Measurements from ENCODE around the gene C5orf15.
"Not testable (repeated sequence)": the region's sequence is repeated elsewhere in the genome, so short reads cannot be mapped to it uniquely, and the experiment has no call there.

Gene C5orf15

DNA sequence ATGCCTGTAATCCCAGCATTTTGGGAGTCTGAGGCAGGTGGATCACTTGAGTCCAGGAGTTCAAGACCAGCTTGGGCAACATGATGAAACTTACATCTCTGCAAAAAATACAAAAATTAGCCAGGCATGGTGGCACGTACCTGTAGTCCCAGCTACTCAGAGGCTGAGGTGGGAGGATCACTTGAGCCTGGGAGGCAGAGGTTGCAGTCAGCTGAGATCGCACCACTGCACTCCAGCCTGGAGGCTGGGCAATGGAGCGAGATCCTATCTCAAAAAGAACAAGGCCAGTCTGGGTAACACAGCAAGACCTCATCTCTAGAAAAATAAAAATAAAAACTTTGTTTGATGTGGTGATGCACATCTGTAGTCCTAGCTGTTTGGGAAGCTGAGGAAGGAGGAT lies 30.8 kb downstream of the C5orf15 start:
- DNase-seq (ENCODE audit: low spot score) = not testable (repeated sequence)

DNA sequence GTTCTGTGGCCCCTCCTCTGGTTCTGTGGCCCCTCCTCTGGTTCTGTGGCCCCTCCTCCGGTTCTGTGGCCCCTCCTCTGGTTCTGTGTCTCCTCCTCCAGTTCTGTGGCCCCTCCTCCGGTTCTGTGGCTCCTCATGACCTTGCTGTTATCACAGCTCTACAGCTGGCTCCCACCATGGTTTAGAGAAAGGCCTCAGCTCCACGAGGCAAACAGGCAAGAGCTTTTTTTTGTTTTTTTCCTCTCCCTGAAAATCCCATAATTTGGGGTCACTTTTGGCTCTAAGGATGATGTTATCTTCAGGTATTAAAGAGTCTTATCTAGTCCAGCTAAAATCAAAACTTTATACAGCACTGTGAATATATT lies 31.8 kb downstream of the C5orf15 start:
- DNase-seq (ENCODE audit: low spot score) = no peak

DNA sequence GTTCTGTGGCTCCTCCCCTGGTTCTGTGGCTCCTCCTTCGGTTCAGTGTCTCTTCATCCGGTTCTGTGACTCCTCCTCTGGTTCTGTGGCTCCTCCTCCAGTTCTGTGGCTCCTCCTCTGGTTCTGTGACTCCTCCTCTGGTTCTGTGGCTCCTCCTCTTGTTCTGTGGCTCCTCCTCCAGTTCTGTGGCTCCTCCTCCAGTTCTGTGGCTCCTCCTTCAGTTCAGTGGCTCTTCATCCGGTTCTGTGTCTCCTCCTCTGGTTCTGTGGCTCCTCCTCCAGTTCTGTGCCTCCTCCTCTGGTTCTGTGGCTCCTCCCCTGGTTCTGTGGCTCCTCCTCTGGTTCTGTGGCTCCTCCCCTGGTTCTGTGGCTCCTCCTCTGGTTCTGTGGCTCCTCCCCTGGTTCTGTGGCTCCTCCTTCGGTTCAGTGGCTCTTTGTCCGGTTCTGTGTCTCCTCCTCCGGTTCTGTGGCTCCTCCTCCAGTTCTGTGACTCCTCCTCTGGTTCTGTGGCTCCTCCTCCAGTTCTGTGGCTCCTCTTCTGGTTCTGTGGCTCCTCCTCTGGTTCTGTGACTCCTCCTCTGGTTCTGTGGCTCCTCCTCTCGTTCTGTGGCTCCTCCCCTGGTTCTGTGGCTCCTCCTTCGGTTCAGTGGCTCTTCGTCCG lies 32.3 kb downstream of the C5orf15 start:
- DNase-seq (ENCODE audit: low spot score) = not testable (repeated sequence)

- DNase-seq (ENCODE audit: low spot score) = no peak
Observed at GRCh38 chr5:133935667-133935940, 32.8 kb downstream of the C5orf15 start.

GRCh38 chr5:133934822-133935666 lies 33.4 kb downstream of the C5orf15 start:
- no peak for DNase-seq (ENCODE audit: low spot score)

- no peak for DNase-seq (ENCODE audit: low spot score)
Observed at GRCh38 chr5:133934311-133934710, 34.1 kb downstream of the C5orf15 start.

DNA sequence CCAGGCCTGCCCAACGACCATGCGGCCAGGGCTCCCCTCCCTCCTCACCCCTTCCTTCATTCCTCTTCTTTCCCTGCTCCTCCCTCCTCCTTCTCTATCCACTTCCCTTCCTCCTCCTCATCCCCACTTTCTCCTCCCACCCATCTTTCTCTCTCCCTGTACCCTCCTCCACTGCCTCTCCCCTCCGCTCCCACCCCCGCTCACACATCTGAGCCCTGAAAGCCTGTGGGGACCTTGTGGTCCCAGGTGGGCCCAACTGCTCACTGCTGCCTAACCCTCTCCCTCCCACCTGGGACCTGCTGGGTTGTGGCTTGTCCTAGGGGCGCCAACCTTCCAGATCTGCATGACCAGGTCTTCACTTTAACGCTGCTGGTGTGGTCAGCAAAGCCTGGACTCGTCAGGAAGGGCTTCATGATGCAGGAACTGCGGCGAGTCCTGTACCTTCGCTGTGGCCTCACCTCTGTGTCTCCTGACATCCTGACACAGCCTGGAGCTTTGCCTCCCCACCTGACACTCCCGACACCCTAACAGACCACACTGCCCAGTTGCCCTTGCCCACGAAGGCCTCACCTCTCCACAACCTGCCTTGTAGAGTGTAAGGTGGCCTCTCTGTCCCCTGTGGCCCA lies 34.6 kb downstream of the C5orf15 start:
- DNase-seq (ENCODE audit: low spot score) = no peak

- no peak for DNase-seq (ENCODE audit: low spot score)
Observed at GRCh38 chr5:133933169-133933509, 35.3 kb downstream of the C5orf15 start.

- peak; percentile 51 for DNase-seq (ENCODE audit: low spot score)
Observed at GRCh38 chr5:133932441-133933168, 35.8 kb downstream of the C5orf15 start.

GRCh38 chr5:133931546-133931945 lies 36.9 kb downstream of the C5orf15 start:
- DNase-seq (ENCODE audit: low spot score) = no peak

DNA sequence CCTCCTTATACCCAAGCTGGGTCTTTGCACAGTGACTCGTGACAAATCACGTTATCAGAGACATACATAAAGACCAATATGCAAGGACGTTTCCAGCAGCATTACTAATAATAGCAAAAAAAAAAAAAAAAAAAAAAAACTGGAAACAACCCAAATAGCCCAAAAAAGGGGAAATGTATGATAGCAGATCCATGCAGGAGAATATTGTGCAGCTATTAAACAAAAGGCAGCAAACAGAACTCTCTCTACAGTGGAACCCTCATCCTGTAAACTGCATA lies 37.7 kb downstream of the C5orf15 start:
- no peak for DNase-seq (ENCODE audit: low spot score)

DNA sequence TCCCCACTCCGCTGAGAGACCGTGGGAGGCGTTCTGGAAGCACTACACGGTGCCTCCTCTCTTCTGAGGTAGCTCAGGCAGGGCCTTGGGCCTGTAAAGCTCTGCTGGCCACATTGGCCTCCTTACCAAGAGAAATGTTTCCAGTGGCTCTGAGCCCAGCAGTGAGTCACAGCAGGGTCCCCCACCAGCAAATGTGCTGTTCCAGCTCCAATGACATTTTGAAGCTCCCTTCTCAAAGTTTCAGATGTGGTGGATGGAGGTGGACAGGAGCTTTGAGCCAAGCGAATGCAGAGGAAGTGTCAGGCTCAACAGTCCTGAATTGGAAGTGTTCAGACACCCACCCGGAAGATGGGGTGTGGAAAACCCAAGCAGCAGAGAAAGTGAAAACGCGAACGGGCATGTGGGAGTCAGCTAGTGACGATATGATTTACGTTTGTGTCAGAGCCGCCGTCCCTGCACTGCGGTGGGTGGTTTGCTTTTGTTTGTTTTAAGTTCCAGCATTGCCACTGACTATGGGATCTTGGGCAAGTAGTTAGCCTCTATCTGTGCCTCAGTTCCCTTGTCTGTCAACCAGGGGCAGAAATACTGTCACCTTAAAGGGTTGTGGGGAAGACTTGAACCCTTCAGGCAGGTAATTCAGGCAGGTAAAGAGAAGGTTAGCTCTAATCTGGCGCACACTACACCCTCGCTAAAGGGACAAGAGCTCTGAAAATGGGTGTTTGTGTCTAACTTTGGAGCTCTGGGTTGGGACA lies 38.2 kb downstream of the C5orf15 start:
- peak; percentile 32 for DNase-seq (ENCODE audit: low spot score)

GRCh38 chr5:133928587-133929393 lies 39.6 kb downstream of the C5orf15 start:
- no peak for DNase-seq (ENCODE audit: low spot score)

DNA sequence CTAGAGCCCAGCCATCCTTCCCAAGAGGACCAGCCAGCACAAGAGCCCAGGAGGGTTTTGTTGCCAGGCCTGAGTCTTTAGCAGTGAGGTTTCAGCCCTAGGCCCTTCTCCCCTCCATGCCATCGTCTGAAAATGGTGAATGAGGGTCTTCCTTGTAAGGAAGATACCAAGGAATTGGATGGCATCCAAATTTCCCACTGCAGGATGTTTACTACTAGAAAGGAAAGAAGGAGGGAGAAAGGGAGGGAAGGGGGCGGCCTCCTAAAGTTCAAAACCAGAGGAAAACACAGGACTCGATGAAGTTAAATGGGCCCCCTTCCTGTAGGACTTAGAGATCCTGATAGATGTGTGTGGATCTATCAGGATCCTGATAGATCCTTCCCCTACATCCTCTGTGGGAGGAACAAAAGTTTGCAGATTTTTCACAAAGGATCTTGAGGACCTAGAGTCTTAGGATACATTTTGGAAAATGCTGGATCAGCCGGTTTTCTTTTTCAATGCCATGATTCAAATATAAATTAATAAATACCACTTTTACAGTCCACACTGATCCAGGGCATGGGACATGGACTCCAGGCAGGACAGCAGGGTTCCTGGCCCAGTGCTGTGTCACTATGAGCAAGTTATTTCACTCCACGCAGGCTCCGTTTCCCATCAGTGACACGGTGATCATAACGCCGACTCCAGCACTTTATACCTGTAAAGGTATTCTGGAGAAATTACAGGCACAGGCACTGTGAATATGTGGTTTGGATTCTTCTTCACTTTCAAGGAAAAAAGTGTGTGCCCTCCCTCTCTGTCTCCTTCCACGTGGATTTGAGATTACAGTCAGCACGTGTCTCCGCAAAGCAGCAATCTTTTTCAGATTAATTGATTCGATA lies 40.9 kb downstream of the C5orf15 start:
- DNase-seq (ENCODE audit: low spot score) = no peak

DNA sequence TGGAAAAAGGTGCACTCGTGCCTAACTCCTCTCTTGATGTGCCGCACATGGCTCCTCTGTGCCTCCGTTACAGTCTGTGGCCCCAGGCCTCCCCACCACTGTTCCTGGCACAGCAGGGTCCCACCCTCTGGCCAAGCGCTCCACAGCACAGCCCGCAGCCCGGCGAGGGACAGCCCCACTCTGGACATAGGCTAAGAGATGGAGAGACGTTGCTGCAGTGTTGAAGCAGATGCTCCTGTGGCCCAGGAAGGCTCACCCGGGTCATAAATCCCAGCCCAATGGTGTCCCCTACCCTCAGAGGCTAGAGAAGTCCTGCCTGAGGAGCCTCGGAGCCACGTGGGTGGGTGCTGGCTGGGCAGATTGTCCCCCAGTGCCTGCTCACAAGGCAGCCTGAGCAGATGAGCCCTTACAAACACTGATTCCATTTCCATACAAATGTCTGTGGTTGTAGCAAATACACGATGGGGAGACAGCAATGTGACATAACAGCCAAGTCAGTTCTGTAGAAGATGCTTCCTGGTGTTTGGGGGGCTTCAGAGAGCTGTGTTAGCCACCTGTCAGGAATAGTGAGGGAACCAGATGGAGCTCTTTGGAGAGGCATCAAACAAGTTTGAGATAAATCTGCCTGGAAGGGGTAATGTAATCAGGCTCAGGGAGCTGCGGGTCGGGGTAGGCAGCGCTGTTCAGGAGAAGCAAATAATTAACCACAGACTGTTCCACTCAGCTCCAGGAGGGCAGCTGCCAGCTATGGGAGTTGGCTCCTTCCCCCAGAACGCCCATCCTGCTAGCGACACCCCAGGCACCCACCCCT lies 41.7 kb downstream of the C5orf15 start:
- no peak for DNase-seq (ENCODE audit: low spot score)

GRCh38 chr5:133925866-133926488 lies 42.4 kb downstream of the C5orf15 start:
- no peak for DNase-seq (ENCODE audit: low spot score)

GRCh38 chr5:133925269-133925668 lies 43.2 kb downstream of the C5orf15 start:
- no peak for DNase-seq (ENCODE audit: low spot score)

DNA sequence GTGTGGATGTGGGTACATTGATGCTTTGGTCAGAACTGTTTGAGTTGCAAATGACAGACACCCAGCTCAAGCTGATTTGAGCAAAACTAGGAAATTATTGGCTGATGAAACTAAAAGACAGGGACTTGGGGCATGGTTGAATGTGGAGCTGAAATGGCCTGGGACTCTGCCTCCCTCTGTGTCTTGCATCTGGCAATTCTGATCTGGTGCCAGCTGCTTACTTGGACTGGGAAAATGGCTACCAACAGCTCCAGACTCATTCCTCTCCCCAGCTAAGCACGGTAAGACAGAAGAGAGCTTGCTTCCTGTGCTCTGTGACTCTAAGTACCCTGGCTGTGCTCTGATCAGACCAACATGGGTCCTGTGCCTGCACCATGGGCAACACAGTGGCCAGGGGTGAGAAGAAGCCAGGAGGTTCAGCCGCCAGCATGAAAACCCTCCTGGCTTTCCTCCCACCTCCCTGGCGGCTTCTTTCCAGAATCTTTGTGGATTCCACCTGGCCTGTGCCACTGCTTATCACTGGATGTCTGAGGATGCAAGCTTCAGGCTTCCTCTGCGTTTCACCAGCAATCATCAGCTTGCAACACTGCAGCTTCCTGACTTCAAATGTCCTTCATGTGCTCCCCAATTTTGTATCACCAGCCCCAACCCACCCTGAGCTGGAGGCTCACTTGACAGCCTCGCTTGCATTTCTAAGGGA lies 44.1 kb downstream of the C5orf15 start:
- peak; percentile 49 for DNase-seq (ENCODE audit: low spot score)
